Activated CD8-positive, alpha-beta memory T cell treated with anti-CD3 and anti-CD28 coated beads for 36 hours (primary cell): ENCODE results near the gene POLR1B. TPM values are rescaled to one million over a fixed set of nuclear protein-coding genes. Genes with fewer than 3 reads are reported as not detected.

Experiments
- CTCF ChIA-PET: fragments of 350-600 bp; sonication (Branson Sonifier 250); formaldehyde crosslinking; loops from one replicate; lab custom pipeline; 2021; ENCODE audit warnings: antibody characterized with exemption; lab: Charles Lee
- POLR2A ChIA-PET: fragments of 350-600 bp; sonication (Branson Sonifier 250); formaldehyde crosslinking; loops from one replicate; lab custom pipeline; 2021; ENCODE audit warnings: antibody characterized with exemption; lab: Charles Lee
- total RNA-seq, 2 experiments: library from RNA; stranded (reverse); gene quantifications; one replicate each; pipeline ENCODE4 v1.2.3, GENCODE V29; 2021

Gene POLR1B
- total RNA-seq, 2 experiments from 2014 or later = 75.8 to 82.3 TPM

- ChIA-PET CTCF (no interaction called here), POLR2A (no interaction called here)
Observed at GRCh38 chr2:112621790-112622527, 79.7 kb downstream of the POLR1B start.

GRCh38 chr2:112622528-112622849 is 80.2 kb downstream of the POLR1B start:
- CTCF ChIA-PET = no interaction called here
- POLR2A ChIA-PET = no interaction called here

GRCh38 chr2:112623913-112624777 is 81.9 kb downstream of the POLR1B start:
- CTCF ChIA-PET = interaction anchor here (1.4 to 11.4 kb wide), 3 partner anchors 17 to 103 kb away, joined by 5 to 131 read pairs (median 8); no protein-coding TSS in a partner anchor
- POLR2A ChIA-PET = interaction anchor here (0.6 to 1.9 kb wide), 2 partner anchors 13 to 21 kb away, joined by 3 to 6 read pairs; partner anchors contain the start of gene SLC20A1

GRCh38 chr2:112625474-112626114 is 83.3 kb downstream of the POLR1B start:
- ChIA-PET CTCF (interaction anchor here (0.9 to 11.4 kb wide), 11 partner anchors 10 to 137 kb away, joined by 3 to 131 read pairs (median 4); partner anchors contain the start of gene SLC20A1), POLR2A (no interaction called here)

- POLR2A ChIA-PET = interaction anchor here (0.6 kb wide), 1 partner anchor 8 kb away, joined by 4 read pairs; no protein-coding TSS in a partner anchor
- CTCF ChIA-PET = interaction anchor here (0.5 to 11.4 kb wide), 17 partner anchors 9 to 182 kb away, joined by 3 to 131 read pairs (median 4); partner anchors contain the start of gene SLC20A1
Observed at GRCh38 chr2:112626604-112627059, 84.4 kb downstream of the POLR1B start.

Other genes with a start within 250 kb of the POLR1B start
- 10 to 100 TPM; 15.1 to 18.5 TPM for gene RGPD8, start 108.8 kb upstream of the POLR1B start, total RNA-seq
- gene TTL, start 60.3 kb upstream of the POLR1B start, total RNA-seq = 10 to 100 TPM; 41.7 to 43.6 TPM
- 10 to 100 TPM; 35.8 to 38.6 TPM for gene CHCHD5, start 42.1 kb downstream of the POLR1B start, total RNA-seq
- gene SLC20A1, start 103.5 kb downstream of the POLR1B start, total RNA-seq = 100 to 1,000 TPM; 111 TPM
- gene NT5DC4, start 178.6 kb downstream of the POLR1B start, total RNA-seq = not detected
- 10 to 100 TPM; 23.0 TPM for gene CKAP2L, start 222.1 kb downstream of the POLR1B start, total RNA-seq
- 1 to 10 TPM; 3.3 to 3.9 TPM for gene IL1A, start 242.0 kb downstream of the POLR1B start, total RNA-seq